Upper lobe of left lung (tissue), 6 donors: ENCODE data around the gene FAM156B. TPM values are rescaled to one million over a fixed set of nuclear protein-coding genes. Genes with fewer than 3 reads are reported as not detected.
"Not testable (repeated sequence)": the region's sequence is repeated elsewhere in the genome, so short reads cannot be mapped to it uniquely, and the experiment has no call there.

Experiments used
- ATAC-seq, 2 donors: fragments of 200-7000 bp; cut with Tn5 transposase; one replicate each; pipeline ENCODE4 v1.9.1; 2022; ENCODE audit warnings: mild to moderate bottlenecking in 2 of 2, moderate library complexity in 2 of 2; ENCODE audit not compliant: low FRiP score in 2 of 2
- DNase-seq, 2 donors: peaks; one replicate each; pipeline ENCODE4 v3.0.0-alpha.2; 2019 to 2020
- H3K27ac ChIP-seq, 4 donors: fragments of 200-600 bp; sonication (generic); one replicate each; pipeline ENCODE4 v1.5.1; 2016 to 2019
- H3K27me3 ChIP-seq, 4 donors: fragments of 200-600 bp; sonication (generic); one replicate each; pipeline ENCODE4 v1.5.1; 2017 to 2019
- H3K36me3 ChIP-seq, 4 donors: fragments of 200-600 bp; sonication (generic); one replicate each; pipeline ENCODE4 v1.5.1; 2016 to 2019
- H3K4me1 ChIP-seq, 4 donors: fragments of 200-600 bp; sonication (generic); one replicate each; pipeline ENCODE4 v1.5.1; 2018 to 2019
- H3K4me3 ChIP-seq, 4 donors: fragments of 200-600 bp; sonication (generic); one replicate each; pipeline ENCODE4 v1.5.1; 2017 to 2019; ENCODE audit warnings: mild to moderate bottlenecking in 2 of 4, moderate library complexity in 1 of 4
- H3K9me3 ChIP-seq, 4 donors: fragments of 200-600 bp; sonication (generic); one replicate each; pipeline ENCODE4 v1.5.1; 2018 to 2019
- EP300 ChIP-seq, 4 donors: sonication (generic); formaldehyde crosslinking; IDR thresholded peaks; one replicate each; pipeline ENCODE4 v1.5.1; 2017; ENCODE audit warnings: antibody characterized with exemption in 4 of 4, control low read depth in 2 of 4
- POLR2A ChIP-seq, 4 donors: fragments of 450-650 bp; IDR thresholded peaks; one replicate each; pipeline ENCODE4 v1.5.1; 2016 to 2017; ENCODE audit warnings: antibody characterized with exemption in 4 of 4, mild to moderate bottlenecking in 2 of 4
- POLR2AphosphoS5 ChIP-seq, 2 donors: sonication (generic); formaldehyde crosslinking; IDR thresholded peaks; one replicate each; pipeline ENCODE4 v1.5.1; 2017; ENCODE audit warnings: antibody characterized with exemption in 2 of 2
- WGBS, 2 donors: methylation state at CpG; one replicate each; pipeline ENCODE4 v1.1.5; 2017 to 2018; 5-methylcytosine and 5-hydroxymethylcytosine counted together
- total RNA-seq, 6 donors: library from RNA; depleted of rRNA in 4 of 6; stranded (reverse); fragments of >200 nt in 4 of 6; gene quantifications; one replicate each; pipeline versions ENCODE4 v1.1.0 to v1.2.1, GENCODE V29; 2016 to 2021
- TF ChIP-seq, protein P1 (sequence below), 6 experiments: fragments of 450-650 bp in 4 of 6; fragments of 200-600 bp in 2 of 6; sonication (generic) in 2 of 6; IDR thresholded peaks; one replicate each; pipeline ENCODE4 v1.5.1; 2016 to 2019; ENCODE audit warnings: antibody characterized with exemption in 6 of 6
- donor health status: DM: no; HTN: no; CAD: no; lungs with moderate emphysema.
- donor health status: DM: no; HTN: yes; CAD: no; lungs with severe emphysema.

FAM156B gene
- 100 to 1,000 TPM in 2 of 6 donors, 10 to 100 TPM in 4; 14.1 to 216 (median 17.2) TPM for total RNA-seq

DNA sequence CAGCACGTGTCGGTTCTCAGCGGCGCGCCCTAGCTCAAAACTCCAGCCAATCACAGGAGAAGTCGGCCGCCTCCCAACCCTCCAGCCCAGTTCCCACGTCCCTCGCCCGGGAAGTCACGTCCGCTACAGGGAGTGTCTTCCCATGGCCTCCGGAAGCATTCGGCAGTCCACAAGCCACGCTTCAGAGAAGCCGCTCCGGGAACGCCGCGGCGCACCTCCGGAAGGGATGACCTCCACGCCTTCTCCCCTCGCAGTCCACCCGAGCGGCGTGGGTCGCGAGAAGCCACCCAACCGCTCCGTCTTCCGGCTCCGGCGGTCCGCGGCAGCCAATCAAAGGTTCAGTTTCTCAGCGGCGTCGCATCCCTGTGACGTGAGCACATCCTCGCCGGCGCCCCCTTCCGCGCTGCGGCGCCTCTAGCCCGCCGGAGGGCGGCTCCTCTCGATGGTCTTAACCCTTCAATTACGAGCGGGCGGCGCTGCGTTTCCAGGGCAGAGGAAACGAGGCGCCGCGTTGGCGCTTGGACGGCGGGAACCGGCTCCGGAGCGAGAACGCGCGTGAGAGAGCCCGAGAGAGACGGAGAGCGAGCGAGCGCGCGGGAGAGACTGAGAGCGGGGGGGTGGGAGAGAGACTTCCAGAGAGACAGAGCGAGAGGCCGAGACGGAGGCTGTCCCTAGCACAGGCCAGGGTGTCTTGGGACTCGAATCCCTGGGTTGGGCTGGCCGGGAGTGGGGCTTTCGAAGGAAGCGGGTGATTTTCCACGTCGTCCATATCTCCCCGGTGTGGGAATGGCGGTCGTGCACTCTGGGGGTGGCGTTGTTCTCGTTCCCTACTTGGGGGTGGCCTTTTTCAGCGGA is at the start of gene FAM156B:
Gene FAM156B (plus strand): TSS at position 476 of the 855 bp plus-strand sequence. CDS start 9,896 bp downstream, outside the sequence.
- not testable (repeated sequence) for DNase-seq, H3K36me3 ChIP-seq, H3K27me3 ChIP-seq, H3K4me1 ChIP-seq, H3K27ac ChIP-seq, H3K9me3 ChIP-seq, H3K4me3 ChIP-seq
- no CpG with 5 or more reads among the region's 92 CpGs for WGBS, 2 donors
- ATAC-seq: peak; percentile 93 to 97

DNA sequence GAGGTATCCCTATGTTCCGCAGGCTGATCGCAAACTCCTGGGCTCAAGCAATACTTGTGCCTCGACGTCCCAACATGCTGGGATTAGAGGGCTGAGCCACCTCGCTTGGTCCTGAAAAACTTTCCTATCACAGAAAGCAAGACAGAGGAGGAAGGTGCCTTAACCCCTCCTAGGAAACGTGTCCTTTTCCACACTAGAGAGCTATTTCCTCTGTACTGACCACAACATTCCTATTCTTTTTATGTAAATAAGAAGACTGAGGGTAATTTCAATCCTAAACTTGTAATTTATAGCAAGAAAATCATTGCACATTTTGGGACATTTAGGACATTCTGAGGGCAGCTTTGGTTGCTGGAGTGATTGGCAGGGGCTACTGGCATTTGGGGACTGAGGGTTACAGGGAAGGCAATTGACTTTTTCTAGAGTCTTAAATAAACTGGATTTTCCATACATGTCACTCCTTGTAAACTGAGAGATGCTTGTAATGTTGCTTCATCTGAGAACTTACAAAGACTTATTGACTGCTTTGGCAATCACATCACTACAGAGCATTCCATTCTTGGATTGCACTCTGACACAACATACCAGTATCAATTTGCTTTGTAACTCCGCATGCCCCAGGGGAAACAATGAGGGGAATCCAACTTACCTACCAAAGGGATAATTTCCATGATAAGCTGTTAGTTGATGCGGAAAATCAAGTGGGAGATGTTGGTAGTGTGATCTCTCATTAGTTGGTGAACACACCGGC is 44.8 kb upstream of the FAM156B start:
- Histone ChIP-seq H3K9me3 (peaks cover 0 to 8% (median 0%) of the 10 kb centered on the region in 4 donors), H3K27me3 (no peaks in the 10 kb centered on the region), H3K4me3 (no peak overlapping the region), H3K27ac (no peak overlapping the region), H3K4me1 (no peaks in the 10 kb centered on the region), H3K36me3 (no peaks in the 10 kb centered on the region)
- TF ChIP-seq, protein P1, sequence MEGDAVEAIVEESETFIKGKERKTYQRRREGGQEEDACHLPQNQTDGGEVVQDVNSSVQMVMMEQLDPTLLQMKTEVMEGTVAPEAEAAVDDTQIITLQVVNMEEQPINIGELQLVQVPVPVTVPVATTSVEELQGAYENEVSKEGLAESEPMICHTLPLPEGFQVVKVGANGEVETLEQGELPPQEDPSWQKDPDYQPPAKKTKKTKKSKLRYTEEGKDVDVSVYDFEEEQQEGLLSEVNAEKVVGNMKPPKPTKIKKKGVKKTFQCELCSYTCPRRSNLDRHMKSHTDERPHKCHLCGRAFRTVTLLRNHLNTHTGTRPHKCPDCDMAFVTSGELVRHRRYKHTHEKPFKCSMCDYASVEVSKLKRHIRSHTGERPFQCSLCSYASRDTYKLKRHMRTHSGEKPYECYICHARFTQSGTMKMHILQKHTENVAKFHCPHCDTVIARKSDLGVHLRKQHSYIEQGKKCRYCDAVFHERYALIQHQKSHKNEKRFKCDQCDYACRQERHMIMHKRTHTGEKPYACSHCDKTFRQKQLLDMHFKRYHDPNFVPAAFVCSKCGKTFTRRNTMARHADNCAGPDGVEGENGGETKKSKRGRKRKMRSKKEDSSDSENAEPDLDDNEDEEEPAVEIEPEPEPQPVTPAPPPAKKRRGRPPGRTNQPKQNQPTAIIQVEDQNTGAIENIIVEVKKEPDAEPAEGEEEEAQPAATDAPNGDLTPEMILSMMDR (IDR thresholded peaks at IDR 0.05): no peak
- TF ChIP-seq POLR2A (IDR thresholded peaks at IDR 0.05) (no peak), POLR2AphosphoS5 (IDR thresholded peaks at IDR 0.05) (no peak), EP300 (IDR thresholded peaks at IDR 0.05) (no peak)
- DNase-seq (no peak), ATAC-seq (no peak)
- WGBS, 2 donors: 74 to 90% methylated on average over 7 to 9 of the region's 9 CpGs

DNA sequence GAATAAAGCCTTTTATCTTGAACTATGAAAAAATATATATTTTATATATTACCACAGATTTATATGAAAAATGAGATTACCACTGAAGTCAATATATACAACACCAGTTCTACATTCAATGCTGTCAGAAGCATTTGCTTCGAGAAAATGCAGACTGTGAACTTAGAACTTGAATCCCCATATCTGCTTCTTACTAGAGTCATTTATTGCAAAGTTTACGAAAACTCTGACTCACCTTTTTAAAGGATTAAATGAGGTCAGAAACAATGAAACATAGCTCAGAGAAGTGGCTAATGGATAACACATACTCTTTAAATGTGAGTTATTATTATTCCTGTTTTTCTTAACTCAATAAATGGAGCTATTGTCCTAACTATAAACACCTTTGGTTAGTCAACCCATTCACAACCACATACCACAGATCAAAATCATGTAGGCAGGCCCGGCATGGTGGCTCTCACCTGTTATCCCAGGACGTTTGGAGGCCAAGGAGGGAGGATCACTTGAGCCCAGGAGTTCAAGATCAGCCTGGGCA is 40.1 kb upstream of the FAM156B start:
- H3K36me3 ChIP-seq, H3K27ac ChIP-seq, H3K4me1 ChIP-seq, H3K27me3 ChIP-seq, H3K9me3 ChIP-seq, DNase-seq, H3K4me3 ChIP-seq, ATAC-seq: not testable (repeated sequence)
- WGBS, 2 donors: 57 to 86% methylated on average over 2 to 4 of the region's 4 CpGs

DNA sequence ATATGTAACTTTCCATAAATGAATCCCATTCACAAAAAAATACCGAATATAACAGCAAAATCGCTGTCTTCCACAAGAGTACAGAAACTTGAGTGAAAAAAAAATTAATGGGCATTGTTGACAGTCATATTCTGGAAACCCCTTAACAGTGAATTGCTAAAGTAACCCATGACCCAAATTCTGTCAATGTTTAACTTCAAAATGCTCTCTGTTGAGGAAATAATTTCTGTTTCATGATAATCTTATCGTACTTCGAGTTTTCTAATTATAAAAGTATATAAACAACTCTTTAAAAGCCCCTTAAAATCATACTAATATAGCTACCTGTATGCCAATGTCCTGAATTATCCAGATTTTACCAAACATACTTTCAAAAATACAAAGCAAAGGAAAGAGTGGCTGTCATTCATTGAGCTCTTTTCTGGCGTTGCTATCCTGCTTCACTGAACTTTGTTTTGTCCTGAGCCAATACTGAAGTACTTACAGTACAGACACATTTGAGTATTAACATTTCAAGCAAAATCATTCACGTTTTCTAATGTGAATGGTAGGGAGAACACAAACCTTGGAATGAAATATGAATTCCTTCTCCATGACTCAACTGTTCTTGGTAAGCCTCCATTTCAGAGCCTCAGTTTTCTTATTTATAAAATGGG is 31.7 kb upstream of the FAM156B start:
- TF ChIP-seq EP300 (IDR thresholded peaks at IDR 0.05): no peak
- no peak for TF ChIP-seq POLR2A (IDR thresholded peaks at IDR 0.05)
- TF ChIP-seq POLR2AphosphoS5 (IDR thresholded peaks at IDR 0.05): no peak
- TF ChIP-seq, protein P1 (IDR thresholded peaks at IDR 0.05): no peak
- Histone ChIP-seq H3K27me3 (no peaks in the 10 kb centered on the region), H3K9me3 (no peaks in the 10 kb centered on the region), H3K4me3 (no peak overlapping the region), H3K4me1 (no peaks in the 10 kb centered on the region), H3K27ac (no peak overlapping the region), H3K36me3 (no peaks in the 10 kb centered on the region)
- ATAC-seq (no peak), DNase-seq (no peak)
- 48 to 70% methylated on average over 6 of the region's 6 CpGs for WGBS, 2 donors

DNA sequence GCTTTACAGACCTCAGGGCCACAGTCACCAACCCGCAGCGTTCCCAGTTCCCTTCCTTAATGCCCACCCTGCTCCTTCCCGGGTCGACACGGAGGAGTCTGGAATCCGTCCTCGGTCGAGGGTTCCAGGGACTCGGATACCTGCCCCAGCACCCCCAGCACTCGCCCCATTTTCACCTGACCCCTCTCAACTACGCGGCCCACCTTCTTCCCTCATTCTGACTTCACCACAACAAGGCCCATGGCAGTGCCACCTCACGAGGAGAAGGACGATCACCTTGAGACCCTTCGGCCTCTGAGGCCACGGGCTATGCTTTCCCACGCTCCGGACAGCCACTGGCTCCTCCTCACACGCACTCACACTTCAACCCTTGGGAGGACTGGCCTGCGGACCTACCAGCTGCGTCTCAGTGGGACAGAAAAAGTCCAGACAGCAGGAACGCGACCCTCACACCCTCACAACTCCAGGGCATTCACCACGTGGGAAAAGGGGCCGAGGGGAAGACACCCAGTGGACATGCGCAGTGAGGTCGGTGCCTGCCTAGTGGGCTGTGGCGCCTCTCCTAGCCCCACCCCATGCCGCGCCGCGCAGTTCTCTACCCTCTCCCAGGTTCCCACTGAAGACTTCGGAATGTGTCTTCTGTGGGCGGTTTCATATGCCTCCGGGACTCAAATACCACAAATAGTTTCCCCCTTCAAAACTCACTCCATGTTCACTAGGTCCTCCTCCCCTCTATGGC is 29.4 kb upstream of the FAM156B start, which contains the start of gene XAGE3:
Gene XAGE3 (minus strand): TSS at position 474 of the 739 bp plus-strand sequence. CDS start 950 bp downstream, outside the sequence.
- Histone ChIP-seq H3K27me3 (no peaks in the 10 kb centered on the region), H3K9me3 (no peaks in the 10 kb centered on the region), H3K4me3 (no peak within 1 kb of the TSS), H3K36me3 (no peaks in the 10 kb centered on the region), H3K4me1 (no peaks in the 10 kb centered on the region), H3K27ac (no peak within 1 kb of the TSS)
- ATAC-seq: peak in 1 of 2 donors; percentile 51
- 81 to 94% methylated on average over 25 to 35 of the region's 35 CpGs for WGBS, 2 donors
- peak in 1 of 2 donors; percentile 22 for DNase-seq
- TF ChIP-seq EP300 (IDR thresholded peaks at IDR 0.05): no peak
